Thymus (tissue), 2 donors: ENCODE results near the gene NEDD4L. TPM values are rescaled to one million over a fixed set of nuclear protein-coding genes. Genes with fewer than 3 reads are reported as not detected.

Source experiments
- polyA plus RNA-seq: library from polyadenylated mRNA; stranded (reverse); fragments of 200-250 nt; gene quantifications from one replicate; pipeline ENCODE4 v1.2.3, GENCODE V29; 2013
- total RNA-seq: library from RNA; stranded (reverse); fragments of 120-200 nt; gene quantifications from one replicate; pipeline ENCODE4 v1.2.4, GENCODE V29; 2013
- donor health status: healthy.

The NEDD4L gene
- total and polyA plus RNA-seq, 2 donors: 6.5 to 11.8 TPM

Other genes starting within 250 kb of the NEDD4L start
- 3.0 TPM for gene ATP8B1, start 240.9 kb upstream of the NEDD4L start, total RNA-seq
- 4.3 TPM for gene ATP8B1, start 240.9 kb upstream of the NEDD4L start, polyA plus RNA-seq